Ascending aorta (tissue), 2 donors: Measurements from ENCODE around the gene VAPA. TPM values are rescaled to one million over a fixed set of nuclear protein-coding genes. Genes with fewer than 3 reads are reported as not detected.

Experiments
- DNase-seq, 2 donors: peaks; one replicate each; pipeline ENCODE4 v3.0.0-alpha.2; 2019; ENCODE audit warnings: low spot score in 2 of 2
- H3K27ac ChIP-seq, 2 donors: fragments of 200-600 bp; sonication (generic); one replicate each; pipeline ENCODE4 v1.5.1; 2016 to 2017; ENCODE audit warnings: mild to moderate bottlenecking in 1 of 2
- H3K27me3 ChIP-seq: fragments of 200-600 bp; sonication (generic); one replicate; pipeline ENCODE4 v1.5.1; 2017
- H3K36me3 ChIP-seq, 2 donors: fragments of 200-600 bp; sonication (generic); one replicate each; pipeline ENCODE4 v1.5.1; 2016
- H3K4me1 ChIP-seq, 2 donors: fragments of 200-600 bp; sonication (generic); one replicate each; pipeline ENCODE4 v1.5.1; 2016 to 2017; ENCODE audit warnings: mild to moderate bottlenecking in 1 of 2
- H3K4me3 ChIP-seq, 2 donors: fragments of 200-600 bp; sonication (generic); one replicate each; pipeline ENCODE4 v1.5.1; 2016 to 2017; ENCODE audit warnings: mild to moderate bottlenecking in 1 of 2
- H3K9me3 ChIP-seq, 2 donors: fragments of 200-600 bp; sonication (generic); one replicate each; pipeline ENCODE4 v1.5.1; 2016
- intact Hi-C: fragments of 100-400 bp; cut with DNase I; formaldehyde crosslinking; loops from one replicate; pipeline ENCODE4 v1.15.1; 2023
- total RNA-seq: library from RNA; depleted of rRNA; stranded (reverse); fragments of >200 nt; gene quantifications from one replicate; pipeline ENCODE4 v1.1.0, GENCODE V29; 2016
- TF ChIP-seq, protein P1 (sequence below), 3 experiments: fragments of 200-600 bp in 2 of 3; fragments of 450-650 bp in 1 of 3; sonication (generic) in 2 of 3; IDR thresholded peaks; one replicate each; pipeline ENCODE4 v1.5.1; 2016 to 2019; ENCODE audit warnings: antibody characterized with exemption in 3 of 3, mild to moderate bottlenecking in 1 of 3, moderate library complexity in 1 of 3

Gene VAPA
- total RNA-seq, 1 donor from 2014 or later, result 109 TPM

DNA sequence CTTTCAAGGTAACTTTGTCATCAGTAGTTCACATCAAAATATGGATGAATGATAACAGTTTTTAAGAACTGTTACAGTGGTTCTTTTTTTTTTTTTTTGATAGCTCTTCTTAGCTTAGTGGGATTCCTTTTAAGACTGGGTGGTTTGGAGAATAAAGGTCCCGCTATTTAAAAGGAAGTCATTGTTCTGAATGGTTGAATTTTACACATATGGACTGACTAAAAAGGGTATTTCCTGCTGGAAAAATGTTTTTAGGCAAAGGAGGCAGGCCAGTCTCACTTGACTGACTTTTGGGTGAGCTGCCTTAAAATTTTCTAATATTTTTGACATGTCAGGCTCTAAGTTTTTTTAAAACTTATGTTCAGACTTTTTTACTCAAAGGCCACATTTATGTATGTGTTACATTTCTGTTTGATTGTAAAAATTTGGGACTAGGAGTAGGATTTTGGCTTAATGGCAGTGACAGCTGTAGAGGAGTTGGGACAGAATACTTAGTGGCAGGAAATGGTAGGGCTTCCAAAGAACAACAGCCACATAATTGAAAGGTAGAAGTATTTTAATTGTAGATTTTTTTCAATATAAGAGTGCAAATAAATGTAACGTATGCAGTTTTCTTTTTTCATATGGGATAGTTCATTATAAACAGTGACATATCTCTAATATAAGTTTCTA is 13.7 kb downstream of the VAPA start:
- intact Hi-C loops, result loop anchor here (5.0 kb wide), 1 partner anchor 310 kb away; no protein-coding TSS in a partner anchor
- TF ChIP-seq, protein P1, sequence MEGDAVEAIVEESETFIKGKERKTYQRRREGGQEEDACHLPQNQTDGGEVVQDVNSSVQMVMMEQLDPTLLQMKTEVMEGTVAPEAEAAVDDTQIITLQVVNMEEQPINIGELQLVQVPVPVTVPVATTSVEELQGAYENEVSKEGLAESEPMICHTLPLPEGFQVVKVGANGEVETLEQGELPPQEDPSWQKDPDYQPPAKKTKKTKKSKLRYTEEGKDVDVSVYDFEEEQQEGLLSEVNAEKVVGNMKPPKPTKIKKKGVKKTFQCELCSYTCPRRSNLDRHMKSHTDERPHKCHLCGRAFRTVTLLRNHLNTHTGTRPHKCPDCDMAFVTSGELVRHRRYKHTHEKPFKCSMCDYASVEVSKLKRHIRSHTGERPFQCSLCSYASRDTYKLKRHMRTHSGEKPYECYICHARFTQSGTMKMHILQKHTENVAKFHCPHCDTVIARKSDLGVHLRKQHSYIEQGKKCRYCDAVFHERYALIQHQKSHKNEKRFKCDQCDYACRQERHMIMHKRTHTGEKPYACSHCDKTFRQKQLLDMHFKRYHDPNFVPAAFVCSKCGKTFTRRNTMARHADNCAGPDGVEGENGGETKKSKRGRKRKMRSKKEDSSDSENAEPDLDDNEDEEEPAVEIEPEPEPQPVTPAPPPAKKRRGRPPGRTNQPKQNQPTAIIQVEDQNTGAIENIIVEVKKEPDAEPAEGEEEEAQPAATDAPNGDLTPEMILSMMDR (IDR thresholded peaks at IDR 0.05), result no peak
- no peak for DNase-seq

DNA sequence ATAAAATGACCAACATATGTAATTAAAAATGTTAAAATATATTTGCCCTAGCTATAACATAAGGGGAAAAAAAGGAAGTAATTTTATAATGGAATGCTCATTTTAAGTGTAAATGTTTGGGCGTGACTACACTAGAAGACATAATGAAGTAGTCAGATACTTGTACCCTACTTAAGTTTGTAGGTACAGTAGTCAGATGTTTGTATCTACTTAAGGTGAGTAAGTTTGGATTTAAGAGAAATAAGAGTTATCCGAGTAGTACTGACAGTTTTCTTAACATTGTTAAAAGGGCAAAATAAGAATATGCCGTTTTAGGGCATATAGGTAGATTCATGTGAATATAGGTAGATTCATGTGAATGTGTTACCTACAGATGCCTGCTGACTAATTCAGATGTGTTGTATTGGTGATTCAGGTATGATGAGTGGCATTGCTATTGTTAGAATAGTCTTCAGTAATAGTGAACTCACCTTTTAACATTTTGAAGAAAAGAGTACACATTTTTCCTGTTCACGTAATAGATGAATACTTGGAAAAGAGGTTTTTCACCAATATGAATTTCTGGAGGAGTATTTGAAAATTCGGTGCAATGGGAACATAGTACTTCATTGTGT is 14.9 kb downstream of the VAPA start:
- Histone ChIP-seq H3K9me3 (no peaks in the 10 kb centered on the region), H3K4me1 (peaks cover 0 to 66% of the 10 kb centered on the region in 2 donors), H3K4me3 (no peak overlapping the region), H3K27me3 (no peaks in the 10 kb centered on the region), H3K27ac (peak overlapping the region in 1 of 2 donors; percentile 80), H3K36me3 (peaks cover 6 to 15% of the 10 kb centered on the region in 2 donors)
- intact Hi-C loops, result loop anchor here (5.0 kb wide), 1 partner anchor 311 kb away; no protein-coding TSS in a partner anchor
- DNase-seq, result no peak
- TF ChIP-seq, protein P1 (IDR thresholded peaks at IDR 0.05), result no peak

More for the DNA sequence above, 13.7 kb downstream of the VAPA start:
- Histone ChIP-seq H3K9me3 (no peaks in the 10 kb centered on the region), H3K36me3 (peaks cover 3 to 5% of the 10 kb centered on the region in 2 donors), H3K27me3 (no peaks in the 10 kb centered on the region), H3K27ac (peak overlapping the region; percentile 42 to 80), H3K4me1 (peaks cover 0 to 67% of the 10 kb centered on the region in 2 donors), H3K4me3 (no peak overlapping the region)

DNA sequence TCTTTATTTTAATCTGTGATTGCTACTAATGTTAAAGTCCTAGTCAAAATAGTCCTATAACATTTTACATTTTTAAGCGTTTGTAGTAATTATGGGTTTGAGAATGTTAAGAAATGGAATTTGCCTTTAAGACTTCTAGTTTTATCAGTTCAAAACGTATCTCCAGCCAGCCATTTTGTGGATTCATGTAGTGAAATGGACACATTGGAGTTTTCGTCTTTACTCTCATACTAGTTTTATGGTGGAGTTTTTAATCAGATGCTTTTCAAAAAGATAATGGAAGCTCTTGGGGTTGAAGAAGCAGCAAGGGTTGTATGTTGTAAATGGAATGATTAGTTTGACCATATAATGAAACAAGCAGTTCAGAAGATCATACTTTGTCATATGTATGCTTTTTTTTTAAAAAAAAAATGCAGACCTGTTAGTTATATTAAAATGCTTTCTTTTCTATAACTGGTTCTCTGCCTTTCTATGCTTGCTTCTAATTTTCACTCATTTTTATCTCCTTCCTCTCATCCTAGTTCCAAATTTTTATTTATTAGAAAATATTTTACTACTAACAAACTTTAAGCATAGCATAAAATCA is 16.6 kb downstream of the VAPA start:
- H3K36me3 ChIP-seq, result peaks cover 10 to 24% of the 10 kb centered on the region in 2 donors
- H3K27me3 ChIP-seq, result no peaks in the 10 kb centered on the region
- no peaks in the 10 kb centered on the region for H3K9me3 ChIP-seq
- DNase-seq, result no peak
- no peak overlapping the region for H3K27ac ChIP-seq
- H3K4me3 ChIP-seq, result no peak overlapping the region
- TF ChIP-seq, protein P1 (IDR thresholded peaks at IDR 0.05), result no peak
- intact Hi-C loops, result no loop called here
- peaks cover 0 to 71% of the 10 kb centered on the region in 2 donors for H3K4me1 ChIP-seq

DNA sequence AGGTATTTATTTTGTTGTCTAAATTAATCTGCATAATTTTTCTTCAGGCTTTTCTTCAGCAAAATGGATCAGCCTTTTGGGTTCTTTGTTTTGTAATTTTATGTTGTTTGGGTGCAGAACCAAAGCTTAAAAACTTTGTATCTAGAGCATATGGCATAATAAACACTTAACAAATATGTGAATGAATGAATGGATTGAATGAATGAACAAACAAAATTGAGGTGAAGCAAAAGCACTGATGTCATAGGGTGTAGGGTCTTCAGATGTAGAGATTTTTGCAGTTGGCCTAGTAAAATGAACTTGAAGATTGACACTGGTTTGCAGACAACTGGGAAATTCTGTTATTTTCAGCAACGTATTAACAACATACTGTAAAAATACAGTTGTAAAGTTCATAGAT is 17.3 kb downstream of the VAPA start:
- H3K27me3 ChIP-seq, result no peaks in the 10 kb centered on the region
- H3K36me3 ChIP-seq, result peaks cover 13 to 26% of the 10 kb centered on the region in 2 donors
- no peak for DNase-seq
- TF ChIP-seq, protein P1 (IDR thresholded peaks at IDR 0.05), result no peak
- H3K27ac ChIP-seq, result no peak overlapping the region
- peaks cover 0 to 64% of the 10 kb centered on the region in 2 donors for H3K4me1 ChIP-seq
- intact Hi-C loops, result no loop called here
- no peaks in the 10 kb centered on the region for H3K9me3 ChIP-seq
- H3K4me3 ChIP-seq, result no peak overlapping the region

DNA sequence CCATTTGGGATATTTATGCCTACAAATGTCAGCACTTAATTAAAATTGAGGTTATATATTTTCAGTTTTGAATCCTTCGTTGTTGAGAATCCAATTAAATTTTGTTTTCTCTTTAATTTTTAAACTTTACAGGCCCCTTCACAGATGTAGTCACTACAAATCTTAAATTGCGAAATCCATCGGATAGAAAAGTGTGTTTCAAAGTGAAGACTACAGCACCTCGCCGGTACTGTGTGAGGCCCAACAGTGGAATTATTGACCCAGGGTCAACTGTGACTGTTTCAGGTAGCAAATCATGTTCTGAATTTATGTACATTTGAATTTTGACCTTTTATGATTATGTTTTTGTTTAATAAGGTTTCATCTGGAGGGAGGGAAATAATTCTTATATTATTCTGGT is 17.9 kb downstream of the VAPA start:
- H3K36me3 ChIP-seq, result peaks cover 18 to 31% of the 10 kb centered on the region in 2 donors
- TF ChIP-seq, protein P1 (IDR thresholded peaks at IDR 0.05), result no peak
- intact Hi-C loops, result no loop called here

More for the DNA sequence above, 17.9 kb downstream of the VAPA start:
- Histone ChIP-seq H3K9me3 (no peaks in the 10 kb centered on the region), H3K4me1 (peaks cover 0 to 59% of the 10 kb centered on the region in 2 donors), H3K4me3 (no peak overlapping the region), H3K27me3 (no peaks in the 10 kb centered on the region), H3K27ac (no peak overlapping the region)
- no peak for DNase-seq
